Fibroblast of skin of scalp (primary cell): ENCODE data around the gene LTK.
"Not testable (repeated sequence)": the region's sequence is repeated elsewhere in the genome, so short reads cannot be mapped to it uniquely, and the experiment has no call there.

Experiments used
- DNase-seq: peaks from one replicate; pipeline ENCODE4 v3.0.0-alpha.2; 2013

LTK gene

DNA sequence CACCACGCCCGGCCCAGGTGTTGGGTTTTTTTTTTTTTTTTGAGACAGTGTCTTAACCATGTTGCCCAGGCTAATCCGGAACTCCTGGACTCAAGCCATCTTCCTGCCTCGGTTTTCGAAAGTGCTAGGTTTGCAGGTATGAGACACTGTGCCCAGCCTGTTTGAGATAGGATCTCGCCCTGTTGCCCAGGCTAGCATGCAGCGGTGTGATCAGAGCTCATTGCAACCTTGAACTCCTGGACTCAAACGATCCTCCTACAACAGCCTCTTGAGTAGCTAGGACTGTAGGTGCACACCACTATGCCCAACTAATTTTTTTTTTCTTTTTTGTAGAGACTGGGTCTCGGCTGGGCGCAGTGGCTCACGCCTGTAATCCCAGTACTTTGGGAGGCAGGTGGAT, 40.2 kb downstream of the LTK start:
- no peak for DNase-seq

DNA sequence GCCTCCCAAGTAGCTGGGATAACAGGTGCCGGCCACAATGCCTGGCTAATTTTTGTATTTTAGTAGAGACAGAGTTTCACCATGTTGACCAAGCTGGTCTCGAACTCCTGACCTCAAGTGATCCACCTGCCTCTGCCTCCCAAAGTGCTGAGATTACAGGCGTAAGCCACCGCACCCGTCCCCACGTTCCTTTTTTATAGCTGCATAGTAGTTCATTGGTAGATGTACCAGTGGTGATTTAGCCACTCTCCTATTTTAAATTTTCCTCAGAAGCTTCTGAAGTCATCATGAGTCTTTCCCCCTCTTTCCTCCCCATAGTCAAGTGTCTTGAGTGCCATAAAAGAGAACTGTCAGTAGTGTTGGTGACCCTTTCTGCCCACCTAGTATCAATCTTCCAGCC, 44.0 kb downstream of the LTK start:
- DNase-seq = not testable (repeated sequence)

DNA sequence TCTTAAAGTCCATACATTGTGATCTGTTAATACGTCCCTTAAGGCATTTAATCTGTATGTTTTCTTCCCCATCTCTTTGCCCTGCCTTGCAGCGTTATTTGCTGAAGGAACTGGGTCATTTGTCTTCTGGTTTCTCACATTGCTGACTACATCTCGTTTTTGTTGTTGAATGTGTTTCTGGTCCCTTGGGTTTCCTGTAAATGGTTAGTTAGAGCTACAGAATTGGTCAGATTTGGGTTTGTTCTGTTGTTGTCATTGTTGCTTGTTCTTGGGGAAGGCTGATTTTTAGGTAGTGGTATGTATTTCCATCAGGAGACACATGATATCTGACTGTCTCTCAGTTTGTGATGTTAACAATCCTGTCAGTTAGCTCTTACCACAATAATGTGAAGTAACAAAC, 46.9 kb downstream of the LTK start:
- DNase-seq = no peak

DNA sequence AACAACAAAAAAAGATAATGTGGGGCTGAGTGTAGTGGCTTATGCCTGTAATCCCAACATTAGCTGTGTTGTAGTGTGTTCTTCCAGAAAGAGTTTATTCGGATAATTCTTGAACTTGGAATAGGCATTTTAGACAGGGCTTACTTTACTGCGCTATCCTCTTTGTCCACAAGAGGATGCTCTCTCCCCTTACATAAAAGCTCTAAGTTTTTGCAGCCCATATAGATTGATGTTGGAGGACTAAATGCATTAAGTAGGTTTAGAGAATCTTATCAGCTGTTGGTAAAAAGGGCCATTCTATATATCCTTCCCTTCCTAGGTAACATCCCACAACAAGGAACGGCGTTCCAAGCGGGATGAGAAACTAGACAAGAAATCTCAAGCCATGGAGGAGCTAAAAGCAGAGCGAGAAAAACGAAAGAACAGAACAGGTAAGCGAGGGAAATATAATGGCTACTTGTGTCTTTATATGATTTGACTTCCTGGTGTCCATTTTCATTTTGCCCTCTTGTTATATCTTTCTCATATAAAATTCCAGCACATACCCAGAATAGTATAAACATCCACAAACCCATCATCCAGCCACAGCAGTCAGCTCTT, 47.7 kb downstream of the LTK start:
- DNase-seq = peak; percentile 56

DNA sequence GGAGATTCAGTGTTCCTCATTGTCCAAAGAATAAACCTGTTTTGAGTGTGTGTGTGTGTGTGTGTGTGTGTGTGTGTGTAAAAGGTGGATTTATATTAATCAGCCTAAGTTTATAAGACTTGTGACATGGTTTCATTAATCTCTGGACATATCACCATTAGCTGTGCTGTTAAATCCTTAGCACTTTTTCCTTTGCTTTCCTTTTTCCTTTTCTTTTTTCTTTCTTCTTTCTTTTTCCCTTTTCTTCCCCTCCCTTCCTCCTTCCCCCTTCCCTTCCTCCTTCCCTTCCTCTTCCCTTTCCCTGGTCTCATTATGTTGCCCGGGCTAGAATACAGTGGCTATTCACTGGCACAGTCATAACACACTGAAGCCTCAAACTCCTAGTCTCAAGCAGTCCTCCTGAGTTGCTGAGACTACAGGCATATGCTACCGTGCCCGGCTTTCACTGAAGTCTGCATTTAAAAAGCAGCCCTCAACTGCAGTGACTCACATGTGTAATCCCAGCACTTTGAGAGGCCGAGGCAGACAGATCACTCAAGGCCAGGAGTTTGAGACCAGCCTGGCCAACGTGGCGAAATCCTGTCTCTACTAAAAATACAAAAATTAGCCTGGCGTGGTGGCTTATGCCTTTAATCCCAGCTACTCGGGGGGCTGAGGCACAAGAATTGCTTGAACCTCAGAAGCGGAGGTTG, 48.6 kb downstream of the LTK start:
- DNase-seq = no peak

DNA sequence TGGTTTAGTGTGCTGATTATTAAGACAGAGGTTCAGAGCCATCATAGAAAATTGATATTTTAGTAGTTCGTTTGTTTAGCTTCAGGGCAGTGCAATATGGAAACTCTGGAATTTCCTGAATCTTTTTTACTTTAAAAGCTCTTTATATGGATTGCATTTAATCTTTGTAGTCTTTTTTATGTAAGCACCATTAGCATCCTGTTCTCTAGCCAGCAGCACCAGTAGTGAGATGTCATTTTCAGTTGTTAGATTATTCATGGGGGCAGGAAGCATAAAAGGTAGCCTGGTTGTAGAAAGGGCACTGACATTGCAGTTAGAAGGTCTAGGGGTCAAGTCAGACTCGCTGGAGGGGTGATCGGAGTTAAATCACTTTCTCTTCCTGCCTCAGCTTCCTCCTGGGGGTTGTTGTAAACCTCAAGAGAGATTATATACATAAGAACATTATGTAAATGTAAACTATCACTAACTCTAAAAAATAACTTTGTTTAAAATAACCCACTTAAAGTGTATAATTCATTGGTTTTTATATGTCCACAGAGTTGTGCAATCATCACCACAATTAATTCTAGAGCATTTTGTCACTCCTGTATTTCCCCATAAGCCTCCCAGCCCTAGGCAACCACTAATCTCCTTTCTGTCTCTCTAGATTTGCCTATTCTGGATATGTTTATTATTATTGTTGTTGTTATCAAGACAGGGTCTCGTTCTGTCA, 51.4 kb downstream of the LTK start:
- DNase-seq = no peak
